Loucy (cell line): ENCODE data around the gene CLK4.

Experiments used
- CTCF ChIP-seq: fragments of 200-600 bp; sonication (generic); conservative IDR thresholded peaks from 2 replicates; pipeline ENCODE4 v1.5.1; 2014; ENCODE audit warnings: mild to moderate bottlenecking, antibody characterized with exemption, low read length
- EZH2phosphoT487 ChIP-seq: fragments of 200-600 bp; IDR thresholded peaks from 2 replicates; pipeline ENCODE4 v1.6.1; 2018; ENCODE audit warnings: antibody characterized with exemption, mild to moderate bottlenecking, moderate library complexity, borderline replicate concordance

- TF ChIP-seq CTCF (no peak), EZH2phosphoT487 (no peak)
Observed at GRCh38 chr5:178622679-178623247, 4.1 kb downstream of the CLK4 start.
